Lower leg skin (tissue), 4 donors: ENCODE measurements around the gene ASB2. TPM values are rescaled to one million over a fixed set of nuclear protein-coding genes. Genes with fewer than 3 reads are reported as not detected.

Experiments
- DNase-seq, 2 donors: peaks; one replicate each; pipeline ENCODE4 v3.0.0-alpha.2; 2019; ENCODE audit warnings: low spot score in 2 of 2
- H3K4me3 ChIP-seq: fragments of 200-600 bp; sonication (generic); 2 replicates; pipeline ENCODE4 v1.5.1; 2017; ENCODE audit warnings: mild to moderate bottlenecking, low read depth; ENCODE audit not compliant: poor library complexity, severe bottlenecking
- CTCF ChIP-seq, 3 donors: fragments of 450-650 bp; IDR thresholded peaks; one replicate each; pipeline ENCODE4 v1.5.1; 2016; ENCODE audit warnings: antibody characterized with exemption in 3 of 3, mild to moderate bottlenecking in 3 of 3, moderate library complexity in 2 of 3
- POLR2A ChIP-seq, 2 donors: fragments of 450-650 bp; IDR thresholded peaks; one replicate each; pipeline ENCODE4 v1.6.1; 2016 to 2017; ENCODE audit warnings: antibody characterized with exemption in 2 of 2, mild to moderate bottlenecking in 1 of 2, moderate library complexity in 1 of 2
- WGBS, 2 donors: methylation state at CpG; one replicate each; pipeline ENCODE4 v1.1.5; 2018; 5-methylcytosine and 5-hydroxymethylcytosine counted together
- intact Hi-C: fragments of 100-400 bp; cut with DNase I; formaldehyde crosslinking; loops from one replicate; pipeline ENCODE4 v1.15.0; 2023; ENCODE audit warnings: low total_unique reads
- total RNA-seq, 4 donors: library from RNA; depleted of rRNA; stranded (reverse); fragments of >200 nt; gene quantifications; one replicate each; pipeline ENCODE4 v1.1.0, GENCODE V29; 2016

ASB2 gene
- total RNA-seq, 4 donors from 2014 or later: 0.46 to 5.4 (median 1.8) TPM

GRCh38 chr14:93906341-93907329, 69.7 kb downstream of the ASB2 start:
- no peak overlapping the region for H3K4me3 ChIP-seq
- intact Hi-C loops: loop anchor here (5.0 kb wide), 1 partner anchor 249 kb away; no protein-coding TSS in a partner anchor
- WGBS, 2 donors: 49 to 51% methylated on average over 15 of the region's 15 CpGs
- TF ChIP-seq CTCF (IDR thresholded peaks at IDR 0.05): no peak
- no peak for TF ChIP-seq POLR2A (IDR thresholded peaks at IDR 0.05)
- peak in 1 of 2 donors; percentile 24 for DNase-seq

GRCh38 chr14:93905623-93906022, 70.7 kb downstream of the ASB2 start:
- H3K4me3 ChIP-seq: no peak overlapping the region
- TF ChIP-seq CTCF (IDR thresholded peaks at IDR 0.05) (no peak), POLR2A (IDR thresholded peaks at IDR 0.05) (no peak)
- WGBS, 2 donors: 77 to 84% methylated on average over 4 of the region's 4 CpGs
- no peak for DNase-seq
- intact Hi-C loops: loop anchor here (5.0 kb wide), 1 partner anchor 248 kb away; no protein-coding TSS in a partner anchor

- no peak for DNase-seq
- intact Hi-C loops: no loop called here
- WGBS, 2 donors: 44 to 53% methylated on average over 15 of the region's 15 CpGs
- H3K4me3 ChIP-seq: no peak overlapping the region
- TF ChIP-seq POLR2A (IDR thresholded peaks at IDR 0.05) (no peak), CTCF (IDR thresholded peaks at IDR 0.05) (no peak)
Observed at GRCh38 chr14:93903342-93904184, 72.8 kb downstream of the ASB2 start.

GRCh38 chr14:93902619-93903307, 73.6 kb downstream of the ASB2 start:
- no peak for DNase-seq
- intact Hi-C loops: no loop called here
- TF ChIP-seq POLR2A (IDR thresholded peaks at IDR 0.05) (no peak), CTCF (IDR thresholded peaks at IDR 0.05) (no peak)
- WGBS, 2 donors: 84 to 86% methylated on average over 13 of the region's 13 CpGs
- H3K4me3 ChIP-seq: no peak overlapping the region

- no peak for DNase-seq
- 75 to 83% methylated on average over 6 of the region's 6 CpGs for WGBS, 2 donors
- intact Hi-C loops: no loop called here
- H3K4me3 ChIP-seq: no peak overlapping the region
- TF ChIP-seq CTCF (IDR thresholded peaks at IDR 0.05) (no peak), POLR2A (IDR thresholded peaks at IDR 0.05) (no peak)
Observed at GRCh38 chr14:93901813-93902212, 74.6 kb downstream of the ASB2 start.
